BLaER1 treated with 17β-estradiol and CSF1 and Interleukin-3, amounts not matched to agents 10 nM and 100 nM (cell line): ENCODE measurements around the gene PIK3CD.

ENCODE experiments used
- H3K27ac ChIP-seq, 11 experiments: shearing (Covaris generic); formaldehyde crosslinking; 2 replicates each; pipeline ENCODE4 v1.8.1; 2022
- H3K27me3 ChIP-seq, 11 experiments: shearing (Covaris generic); formaldehyde crosslinking; 2 replicates each; pipeline ENCODE4 v1.8.1; 2022
- H3K36me3 ChIP-seq, 11 experiments: shearing (Covaris generic); formaldehyde crosslinking; 2 replicates each; pipeline ENCODE4 v1.8.1; 2022
- H3K4me1 ChIP-seq, 10 experiments: shearing (Covaris generic); formaldehyde crosslinking; 2 replicates each; pipeline ENCODE4 v1.8.1; 2022
- H3K4me2 ChIP-seq, 11 experiments: shearing (Covaris generic); formaldehyde crosslinking; 2 replicates each; pipeline ENCODE4 v1.8.1; 2022
- H3K4me3 ChIP-seq, 10 experiments: shearing (Covaris generic); formaldehyde crosslinking; 2 replicates each; pipeline ENCODE4 v1.8.1; 2022
- H3K9ac ChIP-seq, 11 experiments: shearing (Covaris generic); formaldehyde crosslinking; 2 replicates each; pipeline ENCODE4 v1.8.1; 2022
- H3K9me3 ChIP-seq, 11 experiments: shearing (Covaris generic); formaldehyde crosslinking; replicated peaks in 1 of 11; 2 replicates each; pipeline ENCODE4 v1.8.1; 2022
- H4K20me1 ChIP-seq, 11 experiments: shearing (Covaris generic); formaldehyde crosslinking; 2 replicates each; pipeline ENCODE4 v1.8.1; 2022
- Cebpa-rat ChIP-seq, 11 experiments: shearing (Covaris generic); IDR thresholded peaks; 2 replicates each; pipeline ENCODE4 v1.8.1; 2022

Gene PIK3CD

GRCh38 chr1:9717193-9718005, 65.9 kb downstream of the PIK3CD start:
- Histone ChIP-seq H3K36me3 (peaks cover 85 to 96% (median 92%) of the 10 kb centered on the region in 11 experiments), H3K27me3 (no peaks in the 10 kb centered on the region), H3K9me3 (peaks cover 0 to 12% (median 8%) of the 10 kb centered on the region in 11 experiments; a peak in 14 of 22 replicates), H3K4me3 (peak overlapping the region; percentile 7 to 58 (median 39); a peak in 19 of 20 replicates), H3K4me1 (peaks cover 59 to 91% (median 87%) of the 10 kb centered on the region in 10 experiments), H3K27ac (peak overlapping the region; percentile 52 to 83 (median 76); a peak in 21 of 22 replicates), H4K20me1 (peaks cover 60 to 98% (median 91%) of the 10 kb centered on the region in 11 experiments), H3K4me2 (peak overlapping the region; percentile 87 to 98 (median 92)), H3K9ac (peak overlapping the region; percentile 55 to 75 (median 70); a peak in 21 of 22 replicates)
- TF ChIP-seq Cebpa-rat (IDR thresholded peaks at IDR 0.05) = no peak

GRCh38 chr1:9718006-9718680, 66.6 kb downstream of the PIK3CD start:
- peak overlapping the region in 10 of 11 experiments; percentile 7 to 83 (median 77); a peak in 19 of 22 replicates for H3K27ac ChIP-seq
- peak overlapping the region in 10 of 11 experiments; percentile 35 to 73 (median 66); a peak in 16 of 22 replicates for H3K9ac ChIP-seq

GRCh38 chr1:9719978-9720722, 68.6 kb downstream of the PIK3CD start:
- H3K9me3 ChIP-seq = peaks cover 5 to 24% (median 17%) of the 10 kb centered on the region in 11 experiments; a peak in 18 of 22 replicates
- H3K36me3 ChIP-seq = peaks cover 85 to 96% (median 91%) of the 10 kb centered on the region in 11 experiments
- H3K27ac ChIP-seq = peak overlapping the region in 10 of 11 experiments; percentile 9 to 83 (median 77); a peak in 17 of 22 replicates
- peak overlapping the region; percentile 87 to 98 (median 92); a peak in 21 of 22 replicates for H3K4me2 ChIP-seq
- H3K9ac ChIP-seq = peak overlapping the region in 8 of 11 experiments; percentile 19 to 73 (median 65); a peak in 13 of 22 replicates
- H4K20me1 ChIP-seq = peaks cover 41 to 98% (median 89%) of the 10 kb centered on the region in 11 experiments
- no peaks in the 10 kb centered on the region for H3K27me3 ChIP-seq
- peaks cover 58 to 81% (median 74%) of the 10 kb centered on the region in 10 experiments for H3K4me1 ChIP-seq
- no peak overlapping the region for H3K4me3 ChIP-seq
- no peak for TF ChIP-seq Cebpa-rat (IDR thresholded peaks at IDR 0.05)

More at GRCh38 chr1:9718006-9718680, 66.6 kb downstream of the PIK3CD start:
- Histone ChIP-seq H3K9me3 (peaks cover 1 to 19% (median 16%) of the 10 kb centered on the region in 11 experiments; a peak in 18 of 22 replicates), H3K4me1 (peaks cover 59 to 83% (median 80%) of the 10 kb centered on the region in 10 experiments), H3K4me2 (peak overlapping the region; percentile 87 to 98 (median 92)), H3K27me3 (no peaks in the 10 kb centered on the region), H3K36me3 (peaks cover 85 to 96% (median 92%) of the 10 kb centered on the region in 11 experiments), H4K20me1 (peaks cover 53 to 98% (median 91%) of the 10 kb centered on the region in 11 experiments), H3K4me3 (peak overlapping the region in 5 of 10 experiments; percentile 9 to 58 (median 26); a peak in 6 of 20 replicates)
- no peak for TF ChIP-seq Cebpa-rat (IDR thresholded peaks at IDR 0.05)

- peaks cover 87 to 96% (median 91%) of the 10 kb centered on the region in 11 experiments for H3K36me3 ChIP-seq
- H3K27ac ChIP-seq = peak overlapping the region in 3 of 11 experiments; percentile 7 to 39 (median 36); a peak in 4 of 22 replicates
- H3K27me3 ChIP-seq = no peaks in the 10 kb centered on the region
- TF ChIP-seq Cebpa-rat (IDR thresholded peaks at IDR 0.05) = no peak
- peaks cover 50 to 81% (median 68%) of the 10 kb centered on the region in 10 experiments for H3K4me1 ChIP-seq
- H3K4me3 ChIP-seq = no peak overlapping the region
- peaks cover 37 to 96% (median 88%) of the 10 kb centered on the region in 11 experiments for H4K20me1 ChIP-seq
- H3K9me3 ChIP-seq = peaks cover 5 to 24% (median 17%) of the 10 kb centered on the region in 11 experiments; a peak in 18 of 22 replicates
- no peak overlapping the region for H3K9ac ChIP-seq
- 0 out of 22 replicates have a peak overlapping the region, but pooled peaks of 3 of the 11 experiments have one; percentile 1 to 13 (median 8) for H3K4me2 ChIP-seq
These were observed 69.5 kb downstream of the PIK3CD start for GRCh38 chr1:9720785-9721605.

GRCh38 chr1:9721606-9722377, 70.3 kb downstream of the PIK3CD start:
- peak overlapping the region in 2 of 11 experiments; percentile 36 to 39; a peak in 5 of 22 replicates for H3K27ac ChIP-seq

GRCh38 chr1:9722378-9722749, 70.8 kb downstream of the PIK3CD start:
- Histone ChIP-seq H3K9me3 (peaks cover 5 to 24% (median 17%) of the 10 kb centered on the region in 11 experiments; a peak in 18 of 22 replicates), H3K27ac (no peak overlapping the region), H3K4me2 (no peak overlapping the region), H3K4me3 (no peak overlapping the region), H3K36me3 (peaks cover 88 to 97% (median 92%) of the 10 kb centered on the region in 11 experiments), H3K27me3 (no peaks in the 10 kb centered on the region), H4K20me1 (peaks cover 33 to 96% (median 88%) of the 10 kb centered on the region in 11 experiments; a peak in 21 of 22 replicates), H3K9ac (no peak overlapping the region), H3K4me1 (peaks cover 40 to 81% (median 67%) of the 10 kb centered on the region in 10 experiments)
- TF ChIP-seq Cebpa-rat (IDR thresholded peaks at IDR 0.05) = no peak

More at GRCh38 chr1:9721606-9722377, 70.3 kb downstream of the PIK3CD start:
- peaks cover 32 to 96% (median 88%) of the 10 kb centered on the region in 11 experiments for H4K20me1 ChIP-seq
- TF ChIP-seq Cebpa-rat (IDR thresholded peaks at IDR 0.05) = no peak
- no peak overlapping the region for H3K9ac ChIP-seq
- H3K9me3 ChIP-seq = peaks cover 5 to 24% (median 17%) of the 10 kb centered on the region in 11 experiments; a peak in 18 of 22 replicates
- H3K4me2 ChIP-seq = 0 out of 22 replicates have a peak overlapping the region, but pooled peaks of 2 of the 11 experiments have one; percentile 8 to 13
- H3K36me3 ChIP-seq = peaks cover 87 to 96% (median 91%) of the 10 kb centered on the region in 11 experiments
- H3K4me1 ChIP-seq = peaks cover 42 to 81% (median 67%) of the 10 kb centered on the region in 10 experiments
- H3K27me3 ChIP-seq = no peaks in the 10 kb centered on the region
- H3K4me3 ChIP-seq = no peak overlapping the region
